SU-DHL-6 (cell line): ENCODE measurements around the gene PSG2.
"Not testable (repeated sequence)": the region's sequence is repeated elsewhere in the genome, so short reads cannot be mapped to it uniquely, and the experiment has no call there.

Experiments
- EZH2phosphoT487 ChIP-seq: fragments of 200-600 bp; sonication (generic), shearing (Covaris generic); conservative IDR thresholded peaks from 2 replicates; pipeline ENCODE4 v1.6.1; 2018; ENCODE audit warnings: mild to moderate bottlenecking, antibody characterized with exemption, low read length, moderate library complexity, mixed read lengths
- TF ChIP-seq, protein P1 (sequence below): fragments of 200-600 bp; sonication (generic); IDR thresholded peaks from one replicate; pipeline ENCODE4 v1.5.1; 2017; ENCODE audit warnings: antibody characterized with exemption, mild to moderate bottlenecking, low read length, moderate library complexity; ENCODE audit not compliant: insufficient read depth, poor library complexity, severe bottlenecking

DNA sequence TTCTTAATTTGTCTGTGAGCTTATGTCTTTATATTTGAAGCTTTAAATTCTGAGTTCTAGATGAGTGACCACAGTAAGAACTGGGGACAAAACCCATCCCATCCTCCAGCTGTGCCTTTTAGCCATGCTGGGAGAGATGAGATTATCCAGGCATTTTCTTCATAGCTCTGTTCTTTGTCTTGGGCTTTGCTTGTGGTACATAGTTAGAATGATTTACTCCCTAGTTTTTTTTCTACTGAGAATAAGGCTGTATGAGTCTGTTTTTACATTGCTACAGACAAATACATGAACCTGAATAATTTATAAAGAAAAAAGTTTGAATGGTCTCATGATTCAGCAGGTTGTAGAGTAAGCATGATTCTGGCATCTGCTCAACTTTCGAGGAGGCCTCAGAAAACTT, 24.9 kb upstream of the PSG2 start:
- TF ChIP-seq, protein P1, sequence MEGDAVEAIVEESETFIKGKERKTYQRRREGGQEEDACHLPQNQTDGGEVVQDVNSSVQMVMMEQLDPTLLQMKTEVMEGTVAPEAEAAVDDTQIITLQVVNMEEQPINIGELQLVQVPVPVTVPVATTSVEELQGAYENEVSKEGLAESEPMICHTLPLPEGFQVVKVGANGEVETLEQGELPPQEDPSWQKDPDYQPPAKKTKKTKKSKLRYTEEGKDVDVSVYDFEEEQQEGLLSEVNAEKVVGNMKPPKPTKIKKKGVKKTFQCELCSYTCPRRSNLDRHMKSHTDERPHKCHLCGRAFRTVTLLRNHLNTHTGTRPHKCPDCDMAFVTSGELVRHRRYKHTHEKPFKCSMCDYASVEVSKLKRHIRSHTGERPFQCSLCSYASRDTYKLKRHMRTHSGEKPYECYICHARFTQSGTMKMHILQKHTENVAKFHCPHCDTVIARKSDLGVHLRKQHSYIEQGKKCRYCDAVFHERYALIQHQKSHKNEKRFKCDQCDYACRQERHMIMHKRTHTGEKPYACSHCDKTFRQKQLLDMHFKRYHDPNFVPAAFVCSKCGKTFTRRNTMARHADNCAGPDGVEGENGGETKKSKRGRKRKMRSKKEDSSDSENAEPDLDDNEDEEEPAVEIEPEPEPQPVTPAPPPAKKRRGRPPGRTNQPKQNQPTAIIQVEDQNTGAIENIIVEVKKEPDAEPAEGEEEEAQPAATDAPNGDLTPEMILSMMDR = not testable (repeated sequence)
- not testable (repeated sequence) for TF ChIP-seq EZH2phosphoT487
